ENCODE measurements around the gene SLC44A5. TPM values are rescaled to one million over a fixed set of nuclear protein-coding genes. Genes with fewer than 3 reads are reported as not detected.
A peak's percentile ranks its signal among the peaks of the same experiment; 100 is the strongest.
"Not testable (repeated sequence)": the region's sequence is repeated elsewhere in the genome, so short reads cannot be mapped to it uniquely, and the experiment has no call there.

SLC44A5 gene
- total RNA-seq, 1 experiment from 2014 or later = 0.12 TPM

DNA sequence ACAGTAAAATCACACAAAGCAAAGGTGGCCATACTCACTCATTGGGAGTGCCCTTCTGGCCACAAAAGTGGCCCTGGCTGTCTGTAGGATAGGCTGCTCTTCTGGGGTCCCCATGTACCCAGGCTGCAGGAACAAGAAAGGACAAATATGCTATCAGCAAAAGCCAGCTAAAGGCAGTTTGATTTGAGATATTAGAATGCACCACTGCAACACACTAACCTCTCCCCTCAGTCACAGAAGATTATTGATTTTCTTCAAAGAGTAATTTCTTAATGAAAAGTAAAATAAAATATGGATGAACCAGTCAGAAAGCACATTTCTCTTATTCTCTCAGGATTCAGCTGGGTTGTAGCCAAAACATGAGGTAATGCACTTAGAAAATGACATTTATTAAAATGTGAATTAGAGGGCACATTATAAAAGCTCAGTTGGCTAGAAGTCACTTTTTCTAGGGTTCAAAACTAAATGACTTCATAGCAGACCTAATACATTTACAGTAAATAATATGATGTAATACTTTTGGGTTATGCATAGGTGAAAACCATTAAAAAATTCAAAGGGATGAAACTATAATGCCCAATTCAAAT lies 335.9 kb downstream of the SLC44A5 start:
- DNase-seq (ENCODE audit: low read depth) = no peak

DNA sequence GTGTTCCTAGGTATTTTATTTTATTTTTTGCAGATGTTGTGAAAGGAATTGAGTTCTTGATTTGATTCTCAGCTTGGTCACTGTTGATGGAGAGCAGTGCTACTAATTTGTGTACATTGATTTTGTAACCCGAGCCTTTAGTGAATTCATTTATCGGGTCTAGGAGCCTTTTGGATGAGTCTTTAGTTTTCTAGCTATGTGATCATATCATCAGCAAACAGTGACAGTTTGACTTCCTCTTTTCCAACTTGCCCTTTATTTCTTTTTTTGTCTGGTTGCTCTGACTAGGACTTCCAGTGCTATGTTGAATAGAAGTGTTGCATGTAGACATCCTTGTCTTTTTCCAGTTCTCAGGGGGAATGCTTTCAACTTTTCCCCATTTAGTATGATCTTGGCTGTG lies 337.8 kb downstream of the SLC44A5 start:
- DNase-seq (ENCODE audit: low read depth) = no peak

DNA sequence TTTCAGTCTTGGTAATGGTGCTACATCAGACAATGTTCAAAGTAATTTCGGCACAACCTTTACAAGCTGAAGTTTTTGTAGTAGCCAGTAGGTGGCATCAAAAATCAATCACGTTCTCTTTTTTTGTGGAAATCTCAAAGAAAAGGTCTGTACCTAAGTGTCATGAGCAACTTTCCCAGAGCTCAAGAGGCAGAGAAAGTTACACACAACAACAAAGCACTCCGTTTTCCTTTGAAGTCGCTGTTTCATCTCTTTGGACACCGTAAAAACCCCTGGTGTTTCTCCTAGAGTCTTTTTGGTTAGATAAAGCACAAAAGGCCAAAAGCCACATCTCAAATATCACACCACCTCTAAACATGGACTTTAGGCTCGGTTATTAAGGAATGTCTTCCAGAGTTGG lies 345.1 kb downstream of the SLC44A5 start:
- peak; percentile 37 for DNase-seq (ENCODE audit: low read depth)

DNA sequence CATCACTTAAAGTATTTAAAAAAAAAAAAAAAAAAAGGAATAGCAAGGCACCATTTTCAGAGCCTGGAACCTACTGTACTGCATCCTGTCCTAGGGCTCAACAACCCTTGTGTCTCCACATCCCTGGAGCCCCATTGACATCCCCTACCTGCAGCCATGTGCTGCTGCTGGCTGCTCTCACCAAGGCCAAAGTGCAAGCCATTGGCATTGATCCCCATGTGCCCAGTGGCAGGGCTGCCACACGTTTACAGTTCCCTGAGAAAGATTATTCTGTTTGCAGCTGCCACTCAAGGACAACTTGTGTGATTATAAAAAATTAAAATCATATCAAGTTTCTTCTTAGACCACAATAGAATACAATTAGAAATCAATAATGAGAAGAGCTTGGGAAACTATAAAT lies 346.8 kb downstream of the SLC44A5 start:
- DNase-seq (ENCODE audit: low read depth) = no peak

DNA sequence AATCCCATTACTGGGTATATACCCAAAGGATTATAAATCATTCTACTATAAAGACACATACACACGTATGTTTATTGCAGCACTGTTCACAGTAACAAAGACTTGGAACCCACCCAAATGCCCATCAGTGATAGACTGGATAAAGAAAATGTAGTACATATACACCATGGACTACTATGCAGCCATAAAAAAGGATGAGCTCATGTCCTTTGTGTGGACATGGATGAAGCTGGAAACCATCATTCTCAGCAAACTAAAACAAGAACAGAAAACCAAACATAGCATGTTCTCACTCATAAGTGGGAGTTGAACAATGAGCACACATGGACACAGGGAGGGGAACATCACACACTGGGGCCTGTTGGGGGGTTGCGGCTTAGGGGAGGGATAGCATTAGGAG lies 347.3 kb downstream of the SLC44A5 start:
- DNase-seq (ENCODE audit: low read depth) = not testable (repeated sequence)

DNA sequence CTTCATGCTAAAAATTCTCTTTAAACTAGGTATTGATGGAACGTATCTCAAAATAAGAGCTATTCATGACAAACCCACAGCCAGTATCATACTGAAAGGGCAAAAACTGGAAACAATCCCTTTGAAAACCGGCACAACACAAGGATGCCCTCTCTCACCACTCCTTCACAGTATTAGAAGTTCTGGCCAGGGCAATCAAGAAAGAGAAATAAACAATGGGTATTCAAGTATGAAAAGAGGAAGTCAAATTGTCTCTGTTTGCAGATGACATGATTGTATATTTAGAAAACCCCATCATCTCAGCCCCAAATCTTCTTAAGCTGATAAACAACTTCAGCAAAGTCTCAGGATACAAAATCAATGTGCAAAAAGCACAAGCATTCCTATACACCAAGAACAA lies 349.0 kb downstream of the SLC44A5 start:
- DNase-seq (ENCODE audit: low read depth) = not testable (repeated sequence)

DNA sequence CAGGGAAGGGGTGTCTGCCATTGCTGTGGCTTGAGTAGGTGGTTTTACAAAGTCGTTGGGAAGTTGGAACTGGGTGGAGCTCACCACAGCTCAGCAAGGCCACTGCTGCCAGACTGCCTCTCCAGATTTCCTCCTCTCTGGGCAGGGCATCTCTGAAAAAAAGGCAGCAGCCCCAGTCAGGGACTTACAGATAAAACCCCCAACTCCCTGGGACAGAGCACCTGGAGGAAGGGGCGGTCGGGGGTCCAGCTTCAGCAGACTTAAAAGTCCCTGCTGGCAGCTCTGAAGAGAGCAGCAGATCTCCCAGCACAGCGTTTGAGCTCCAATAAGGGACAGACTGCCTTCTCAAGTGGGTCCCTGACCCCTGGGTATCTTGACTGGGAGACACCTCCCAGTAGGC lies 352.6 kb downstream of the SLC44A5 start:
- no peak for DNase-seq (ENCODE audit: low read depth)

DNA sequence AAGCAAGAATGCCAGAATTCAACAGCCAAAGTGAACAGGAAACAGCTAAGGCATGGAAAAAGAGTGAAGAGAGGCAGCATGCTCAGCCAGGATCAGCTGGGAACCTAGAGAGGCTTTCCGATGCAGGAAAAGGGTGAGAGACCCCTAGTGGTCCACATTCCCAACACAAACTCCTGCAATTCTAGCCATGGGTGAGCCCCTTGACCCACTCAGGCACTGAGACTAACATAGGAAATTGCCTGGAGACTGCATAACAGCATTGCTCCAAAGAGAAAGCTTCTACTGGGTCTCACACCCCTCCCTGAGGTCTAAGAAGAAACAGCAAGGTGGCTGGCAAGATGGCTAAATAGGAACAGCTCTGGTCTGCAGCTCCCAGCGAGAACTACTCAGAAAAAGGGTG lies 353.5 kb downstream of the SLC44A5 start:
- DNase-seq (ENCODE audit: low read depth) = no peak

DNA sequence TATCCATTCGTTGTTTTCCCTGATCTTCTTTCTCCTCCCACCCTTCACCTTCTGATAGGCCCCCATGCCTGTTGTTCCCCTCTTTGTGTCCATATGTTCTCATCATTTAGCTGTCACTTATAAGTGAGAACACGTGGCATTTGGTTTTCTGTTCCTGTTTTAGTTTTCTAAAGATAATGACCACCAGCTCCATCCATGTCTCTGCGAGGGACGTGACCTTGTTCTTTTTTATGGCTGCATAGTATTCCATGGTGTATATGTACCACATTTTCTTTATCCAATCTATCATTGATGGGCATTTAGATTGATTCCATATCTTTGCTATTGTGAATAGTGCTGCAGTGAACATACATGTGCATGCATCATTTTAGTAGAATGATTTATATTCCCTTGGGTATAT lies 360.8 kb downstream of the SLC44A5 start:
- not testable (repeated sequence) for DNase-seq (ENCODE audit: low read depth)

DNA sequence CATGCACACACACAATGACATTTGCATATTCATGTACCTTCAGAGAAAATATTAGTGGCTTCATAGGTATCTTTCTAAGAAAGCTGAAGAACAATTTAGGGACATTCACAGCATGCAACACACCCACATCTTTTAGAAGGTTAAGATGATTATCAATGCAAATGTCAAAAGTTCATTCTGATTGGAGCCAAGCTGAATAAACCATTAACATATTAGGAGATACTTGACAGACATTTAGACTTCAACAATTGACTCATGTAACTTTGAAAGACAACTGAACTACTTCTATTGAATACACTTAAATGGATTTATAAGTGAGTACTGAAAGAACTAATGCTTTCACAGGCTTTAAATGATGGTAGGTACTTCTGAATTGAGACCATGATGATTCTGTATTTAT lies 365.7 kb downstream of the SLC44A5 start:
- no peak for DNase-seq (ENCODE audit: low read depth)

DNA sequence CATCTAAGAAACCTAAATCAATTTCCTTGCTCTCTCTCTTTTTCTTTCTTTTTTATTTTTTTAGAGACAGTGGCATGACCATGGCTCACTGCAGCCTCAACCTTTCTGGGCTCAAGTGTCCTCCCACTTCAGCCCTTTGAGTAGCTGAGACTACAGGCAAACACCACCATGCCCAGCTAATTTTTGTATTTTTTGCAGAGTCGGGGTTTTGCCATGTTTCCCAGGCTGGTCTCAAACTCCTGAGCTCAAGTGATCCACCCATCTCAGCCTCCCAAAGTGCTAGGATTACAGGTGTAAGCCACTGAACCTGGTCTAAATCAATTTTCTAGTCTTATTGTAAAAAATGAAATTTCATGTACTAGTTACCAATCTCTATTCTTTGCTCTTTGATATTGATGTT lies 367.8 kb downstream of the SLC44A5 start:
- DNase-seq (ENCODE audit: low read depth) = no peak

DNA sequence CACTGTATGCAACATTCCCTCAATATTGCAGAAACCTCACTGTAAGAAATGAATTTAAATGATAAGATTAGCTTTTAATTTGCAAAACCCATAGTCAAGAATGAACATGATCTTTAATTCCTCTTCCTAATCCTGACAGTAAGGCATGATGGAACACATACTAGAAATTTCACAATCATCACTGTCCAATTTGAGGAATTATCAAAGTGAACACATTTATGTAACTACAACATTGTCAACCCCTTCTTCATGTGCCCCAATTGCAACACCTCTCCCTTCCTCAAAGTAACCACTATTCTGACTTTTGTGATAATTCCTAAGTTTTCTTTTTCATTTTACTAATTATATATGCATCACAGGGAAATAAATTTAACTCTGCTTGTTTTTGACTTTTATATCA lies 373.6 kb downstream of the SLC44A5 start:
- DNase-seq (ENCODE audit: low read depth) = no peak

DNA sequence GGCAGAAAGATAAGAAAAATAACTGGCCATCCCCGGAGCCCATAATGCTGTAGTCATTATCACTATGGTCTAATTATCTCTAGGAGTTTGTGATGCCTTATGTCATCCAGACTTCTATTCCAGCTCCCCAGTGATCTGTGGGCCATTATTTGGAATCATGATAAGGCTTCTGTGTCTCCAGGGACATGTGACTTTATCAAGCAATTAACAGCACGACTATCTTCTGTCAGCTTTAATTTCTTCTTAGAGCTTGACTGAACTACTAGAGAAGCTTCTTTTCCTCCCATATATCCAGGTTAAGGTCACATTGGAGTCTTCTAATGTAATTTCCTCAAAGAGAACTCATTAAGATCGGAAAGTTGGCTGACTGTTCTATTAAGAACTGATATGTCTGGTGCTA lies 376.4 kb downstream of the SLC44A5 start:
- no peak for DNase-seq (ENCODE audit: low read depth)

DNA sequence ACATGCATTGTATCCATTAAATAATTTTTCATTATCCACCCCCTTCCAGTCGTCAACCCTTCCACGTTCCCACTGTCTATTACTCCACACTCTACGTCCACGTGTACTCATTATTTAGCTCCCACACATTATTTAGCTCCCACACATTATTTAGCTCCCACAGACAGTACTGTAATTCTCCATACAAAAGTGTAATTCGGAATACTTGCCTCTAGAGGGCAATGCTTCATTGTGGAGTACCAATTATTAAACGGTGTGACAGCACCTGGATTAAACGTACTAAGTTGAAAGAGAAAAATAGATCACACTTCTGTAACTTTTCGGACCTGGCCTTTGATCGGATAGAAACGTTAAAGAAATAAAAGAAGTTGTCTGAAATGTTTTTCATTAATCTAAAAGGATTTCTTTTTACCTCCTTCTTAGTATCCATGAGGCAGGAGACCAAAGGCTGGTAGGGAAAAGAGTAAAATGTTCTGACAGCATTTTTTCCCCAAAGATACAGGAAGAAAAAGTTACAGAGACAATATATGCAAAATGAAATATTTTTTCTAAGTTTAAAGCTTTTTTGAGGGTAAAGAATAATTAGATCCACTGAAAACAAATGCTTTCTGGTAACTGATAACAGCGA lies 377.5 kb downstream of the SLC44A5 start:
- DNase-seq (ENCODE audit: low read depth) = peak; percentile 41

DNA sequence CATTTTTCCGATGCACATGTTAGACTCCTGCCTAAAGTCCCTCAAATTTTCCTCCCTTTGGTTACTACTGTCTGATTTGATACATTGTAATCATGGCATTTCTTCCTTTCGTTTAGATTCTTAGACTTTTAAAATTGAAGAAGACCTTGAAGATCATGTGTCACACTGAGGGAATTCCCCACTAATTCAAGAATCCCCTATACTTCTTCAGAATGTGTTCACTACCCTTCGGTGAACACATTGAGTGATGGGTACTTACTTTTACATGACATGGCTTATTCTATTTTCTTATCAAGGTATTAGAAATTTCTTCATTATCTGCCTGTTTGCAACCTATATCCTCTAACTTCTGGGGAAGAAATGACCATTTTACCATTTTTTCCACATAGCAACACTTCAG lies 390.8 kb downstream of the SLC44A5 start:
- no peak for DNase-seq (ENCODE audit: low read depth)

DNA sequence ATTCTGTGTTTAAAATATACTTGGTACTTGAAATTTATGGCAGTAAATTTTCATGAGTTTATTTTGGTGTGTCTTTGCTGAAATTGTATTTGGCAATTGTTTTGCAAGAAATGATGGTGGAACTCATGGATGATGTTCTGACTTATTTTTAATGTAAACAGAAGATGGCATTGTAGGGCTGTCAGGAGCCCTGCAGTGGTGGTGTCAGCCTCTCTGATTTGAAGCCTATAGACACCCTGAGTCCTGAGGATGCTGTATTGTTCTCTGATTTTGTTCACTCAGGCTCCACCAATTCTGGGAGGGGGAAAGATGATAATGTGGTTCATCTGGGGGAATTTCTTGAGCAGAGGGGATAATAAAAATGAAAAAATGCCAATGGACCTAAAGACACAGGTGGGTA lies 396.9 kb downstream of the SLC44A5 start:
- no peak for DNase-seq (ENCODE audit: low read depth)

DNA sequence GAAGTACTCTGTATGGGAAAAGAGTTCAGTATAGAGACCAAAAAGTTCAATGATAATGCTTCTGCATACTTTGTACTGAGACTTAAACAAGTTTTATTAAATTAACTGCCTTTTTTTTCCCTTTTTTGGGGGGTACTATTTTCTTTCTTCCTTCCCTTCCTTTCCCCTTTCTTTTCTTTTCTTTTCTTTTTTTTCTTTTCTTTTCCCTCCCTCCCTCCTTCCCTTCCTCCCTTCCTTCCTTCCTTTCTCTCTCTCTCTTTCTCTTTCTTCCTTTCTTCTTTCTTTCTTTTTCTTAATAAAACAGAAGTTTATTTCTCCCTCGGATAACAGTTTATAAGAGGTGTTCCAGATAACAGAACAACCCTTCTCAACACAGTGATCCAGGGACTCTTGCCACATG lies 399.3 kb downstream of the SLC44A5 start:
- no peak for DNase-seq (ENCODE audit: low read depth)

DNA sequence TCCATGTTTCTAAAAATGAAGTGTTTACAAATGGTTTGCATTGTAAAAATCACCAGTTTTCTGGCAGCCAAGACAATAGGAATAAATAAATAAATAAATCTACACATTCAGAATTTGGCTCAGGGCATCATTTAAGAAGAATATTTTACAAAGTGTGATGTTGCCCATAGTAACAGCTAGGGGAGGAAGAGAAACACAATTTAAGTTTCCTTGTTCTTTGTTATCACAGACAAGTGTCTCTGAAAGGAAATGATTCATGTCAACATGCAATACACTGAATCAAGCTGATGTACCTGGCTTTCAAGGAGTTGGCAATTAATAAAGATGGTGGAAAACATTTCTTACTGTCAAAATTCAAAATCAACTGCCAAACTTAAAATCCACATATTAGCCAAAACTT lies 402.1 kb downstream of the SLC44A5 start:
- DNase-seq (ENCODE audit: low read depth) = no peak

DNA sequence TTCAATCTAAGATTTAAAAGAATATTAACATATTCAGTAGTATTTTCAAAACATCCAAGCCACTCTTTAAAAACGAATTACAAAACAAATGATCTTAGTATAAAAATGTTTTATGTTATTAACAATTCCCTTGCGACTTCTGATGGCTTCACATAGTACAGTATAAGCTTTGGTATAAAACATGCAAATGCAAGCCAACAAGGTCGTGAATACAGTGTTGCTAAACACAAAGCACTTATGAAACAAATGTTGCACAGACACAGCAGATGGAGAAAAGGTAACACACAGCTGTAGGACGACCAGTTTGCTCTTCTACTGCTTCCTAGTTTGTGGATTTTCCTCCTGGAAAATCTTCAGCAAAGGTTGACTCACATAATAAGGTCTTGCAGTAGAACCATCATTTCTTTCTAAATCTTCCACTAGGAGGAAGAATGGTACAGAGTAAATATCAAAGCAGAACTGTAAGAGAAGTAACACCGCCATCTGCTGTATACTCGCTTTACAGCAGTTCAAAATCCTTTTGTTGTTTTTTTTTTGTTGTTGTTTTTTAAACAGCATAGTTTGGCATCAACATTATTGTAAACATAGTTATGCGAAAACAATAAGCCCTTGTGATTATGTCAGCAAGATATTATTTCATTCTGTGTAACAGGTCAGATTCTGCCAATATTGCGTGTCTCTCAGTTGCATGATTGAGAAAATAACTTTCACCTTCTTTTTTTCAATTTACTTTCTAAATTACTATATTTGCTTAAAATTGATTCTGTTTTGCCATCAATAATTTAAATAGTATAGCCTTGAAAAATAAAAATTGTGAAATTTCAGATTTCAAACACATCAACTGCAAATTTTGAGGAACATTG lies 407.3 kb downstream of the SLC44A5 start:
- peak; percentile 62 for DNase-seq (ENCODE audit: low read depth)

DNA sequence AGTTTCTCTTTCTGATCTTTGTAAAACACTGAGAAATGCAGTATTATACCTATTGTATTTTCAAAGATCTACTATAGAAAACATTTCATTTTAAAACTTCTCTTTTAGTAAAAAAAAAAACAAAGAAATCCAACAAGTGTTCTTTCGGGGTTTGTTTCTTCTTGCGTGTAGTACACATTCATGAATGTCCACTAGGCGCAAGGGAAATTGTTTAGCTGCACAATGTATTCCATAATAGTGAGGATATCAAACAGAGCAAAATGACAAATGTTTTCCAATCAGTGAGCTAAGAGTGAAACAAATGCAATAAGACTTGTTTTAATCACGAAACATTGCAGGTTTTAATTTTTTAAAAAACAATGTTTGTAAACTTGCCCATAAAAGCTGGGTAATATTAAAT lies 408.2 kb downstream of the SLC44A5 start:
- DNase-seq (ENCODE audit: low read depth) = peak; percentile 8

DNA sequence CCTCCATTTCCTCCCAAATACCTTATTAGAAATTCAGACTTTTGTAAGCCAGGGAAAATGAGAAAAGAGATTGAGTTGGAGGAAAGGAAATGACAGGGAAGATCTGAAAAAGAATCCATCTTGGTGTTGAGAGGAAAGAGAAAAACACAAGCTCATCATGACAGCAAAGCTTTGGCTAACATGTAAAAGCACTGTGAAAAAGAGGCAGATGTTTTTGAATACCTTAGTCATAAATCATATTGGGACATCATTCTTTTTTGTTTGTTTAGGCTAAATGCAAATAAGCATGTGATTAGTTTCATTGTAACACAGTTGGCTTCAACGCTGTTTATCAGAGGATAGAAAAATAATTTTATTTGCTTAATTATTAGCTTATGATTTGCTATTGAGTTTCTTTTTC lies 412.2 kb downstream of the SLC44A5 start:
- no peak for DNase-seq (ENCODE audit: low read depth)

DNA sequence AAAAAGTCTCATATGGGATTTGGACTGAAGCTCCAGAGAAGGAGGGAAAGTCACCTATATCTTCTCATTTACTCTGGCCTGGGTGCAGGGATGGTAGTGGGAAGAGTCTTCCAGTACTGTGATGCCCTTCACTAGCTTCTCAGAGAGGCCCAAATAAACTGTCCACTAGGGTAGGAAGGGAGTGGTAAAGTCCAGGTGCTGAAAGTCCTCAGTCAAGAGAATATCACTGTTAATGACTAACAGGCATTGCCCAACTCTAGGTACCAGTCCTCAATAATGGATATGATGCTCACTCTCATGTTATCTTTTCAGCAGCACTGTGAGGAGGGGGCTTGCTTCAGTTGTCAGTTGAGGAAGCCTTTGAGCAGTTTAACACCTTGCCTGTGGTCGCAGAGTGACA lies 412.8 kb downstream of the SLC44A5 start:
- DNase-seq (ENCODE audit: low read depth) = no peak

DNA sequence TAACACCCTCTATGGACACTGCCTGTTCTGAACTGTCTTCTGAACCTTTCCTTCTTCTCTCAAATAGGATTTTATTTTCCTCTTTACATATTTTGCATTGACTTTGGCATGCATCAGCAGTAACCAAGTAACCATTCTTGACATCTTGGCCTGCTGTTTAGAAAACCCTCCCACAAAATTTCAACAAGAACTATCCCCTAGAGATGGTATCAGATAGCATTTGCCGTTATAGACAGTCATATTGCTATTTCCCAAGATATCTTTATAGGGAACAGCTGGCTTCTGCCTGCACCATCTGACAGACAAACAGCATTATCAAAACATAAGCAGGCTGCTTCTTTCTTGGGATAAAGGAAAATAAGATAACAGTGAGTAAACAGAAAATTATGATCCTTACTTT lies 422.0 kb downstream of the SLC44A5 start:
- DNase-seq (ENCODE audit: low read depth) = no peak

All from RPMI7951 (cell line).